Measurements from ENCODE around the gene ALOX12.

ALOX12 gene

DNA sequence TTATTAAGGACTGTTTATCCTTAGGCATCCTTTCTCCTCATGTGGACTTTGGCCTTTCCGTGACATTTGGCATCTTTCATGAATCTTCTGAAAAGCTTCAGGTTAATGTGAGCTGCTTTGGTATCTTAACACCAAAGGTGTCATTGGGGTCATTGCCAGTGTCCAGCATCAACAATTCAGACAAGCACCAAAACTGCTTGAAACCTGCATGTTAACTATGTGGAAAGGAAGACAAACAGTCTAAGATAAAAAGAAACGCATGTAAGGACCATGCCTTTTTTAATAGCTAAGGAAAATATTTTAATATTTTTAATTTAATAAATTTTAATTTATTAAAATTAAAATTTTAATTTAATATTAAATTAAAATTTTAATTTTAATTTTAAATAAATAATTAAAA is 7.9 kb downstream of the ALOX12 start:
- no peak for DNase-seq

DNA sequence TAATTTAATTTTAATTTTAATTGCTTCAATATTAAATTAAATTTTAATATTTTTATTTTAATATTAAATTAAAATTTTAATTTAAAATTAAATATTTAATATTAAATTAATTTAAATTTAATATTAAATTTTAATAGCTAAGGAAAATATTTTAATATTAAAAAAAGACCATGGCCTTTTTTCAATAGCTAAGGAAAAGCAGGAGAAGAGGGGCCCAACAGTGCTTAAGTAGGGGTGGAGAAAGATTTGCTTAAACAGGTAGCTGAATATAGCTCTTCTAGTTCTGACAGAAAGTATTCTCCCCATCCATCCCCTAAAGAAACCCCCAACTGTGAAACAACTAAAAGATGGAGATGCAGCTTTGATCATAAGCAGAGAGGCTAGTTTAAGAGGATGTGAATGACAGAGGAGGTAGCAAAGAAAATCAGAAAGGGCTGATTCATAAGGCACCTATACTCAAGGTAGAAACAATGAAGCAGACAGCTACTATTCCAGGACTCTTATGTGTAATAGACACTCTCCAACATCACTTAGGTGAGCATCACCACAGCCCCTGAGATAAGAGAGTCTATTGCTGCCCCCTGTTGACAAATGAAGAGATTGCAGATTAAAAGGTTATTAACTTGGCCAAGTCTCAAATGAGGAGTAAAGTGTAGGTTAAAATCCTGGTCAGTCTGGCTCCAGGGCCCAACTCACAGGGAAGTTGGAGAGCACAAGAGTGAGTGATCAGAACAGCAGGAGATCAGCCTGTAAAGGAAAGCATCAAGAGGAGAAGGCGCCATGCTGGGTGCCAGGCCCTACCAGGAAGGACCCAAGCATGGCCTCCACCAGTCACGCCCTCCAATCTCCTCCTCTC is 8.8 kb downstream of the ALOX12 start:
- peak; percentile 80 for DNase-seq

DNA sequence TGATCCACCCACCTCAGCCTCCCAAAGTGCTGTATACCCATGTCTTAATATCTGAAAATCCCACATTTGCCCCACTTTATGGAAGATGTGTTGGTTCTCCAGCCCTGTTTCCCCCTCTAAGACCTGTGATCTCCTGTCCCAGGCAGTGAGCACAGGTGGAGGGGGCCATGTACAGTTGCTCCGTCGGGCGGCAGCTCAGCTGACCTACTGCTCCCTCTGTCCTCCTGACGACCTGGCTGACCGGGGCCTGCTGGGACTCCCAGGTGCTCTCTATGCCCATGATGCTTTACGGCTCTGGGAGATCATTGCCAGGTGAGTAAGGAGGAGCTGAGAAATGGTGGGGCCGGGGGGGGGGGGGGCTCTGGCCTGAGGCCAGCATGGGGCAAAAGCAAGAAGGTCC is 9.9 kb downstream of the ALOX12 start:
- DNase-seq: no peak

DNA sequence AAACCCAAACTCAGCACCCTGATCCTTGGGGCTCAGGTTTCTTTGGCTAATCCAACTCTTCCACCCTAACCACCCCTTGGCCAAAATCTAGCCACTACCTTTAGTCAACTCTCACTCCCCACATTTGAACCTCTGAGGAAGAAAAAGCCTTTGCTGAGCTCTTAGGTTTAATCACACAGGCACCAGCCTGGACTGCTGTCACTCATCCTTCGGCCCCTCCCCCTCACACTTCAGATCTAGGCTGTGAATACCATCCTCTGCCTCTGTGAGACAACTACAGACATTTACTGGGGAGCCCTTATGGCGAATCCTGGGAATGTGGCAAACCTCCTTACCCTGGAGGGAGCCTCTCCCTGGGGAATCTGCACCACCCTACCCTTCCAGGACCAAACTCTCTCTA is 11.3 kb downstream of the ALOX12 start:
- no peak for DNase-seq

DNA sequence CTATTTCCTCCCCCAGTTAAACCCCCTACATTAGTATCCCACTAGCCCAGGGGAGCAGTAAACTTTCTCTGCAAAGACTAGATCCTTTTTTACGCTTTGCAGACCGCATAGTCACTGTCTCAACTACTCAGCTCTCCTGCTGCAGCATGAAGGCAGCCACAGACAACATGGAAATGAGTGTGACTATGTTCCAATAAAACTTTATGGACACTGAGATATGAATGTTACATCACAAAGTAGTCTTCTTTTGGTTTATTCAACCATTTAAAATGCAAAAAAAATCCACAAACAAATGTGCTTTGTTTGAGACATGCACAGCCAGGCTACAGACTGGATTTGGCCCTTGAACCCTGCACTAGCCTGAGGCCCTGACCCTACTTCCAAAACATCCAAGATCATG is 14.7 kb downstream of the ALOX12 start:
- DNase-seq: no peak

DNA sequence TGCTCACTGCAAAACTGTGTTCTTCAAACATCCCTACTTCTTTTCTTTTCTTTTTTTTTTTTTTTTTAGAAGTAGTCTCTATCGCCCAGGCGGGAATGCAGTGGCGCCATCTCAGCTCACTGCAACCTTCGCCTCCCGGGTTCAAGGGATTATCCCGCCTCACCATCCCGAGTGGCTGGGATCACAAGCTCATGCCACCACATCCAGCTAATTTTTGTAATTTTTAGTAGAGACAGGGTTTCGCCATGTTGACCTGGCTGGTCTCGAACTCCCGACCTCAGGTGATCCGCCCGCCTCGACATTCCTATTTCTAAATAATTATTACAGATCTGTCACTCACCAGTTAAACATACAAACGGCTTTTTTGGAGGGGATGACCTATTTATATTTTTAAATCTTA is 15.6 kb downstream of the ALOX12 start:
- DNase-seq: no peak

DNA sequence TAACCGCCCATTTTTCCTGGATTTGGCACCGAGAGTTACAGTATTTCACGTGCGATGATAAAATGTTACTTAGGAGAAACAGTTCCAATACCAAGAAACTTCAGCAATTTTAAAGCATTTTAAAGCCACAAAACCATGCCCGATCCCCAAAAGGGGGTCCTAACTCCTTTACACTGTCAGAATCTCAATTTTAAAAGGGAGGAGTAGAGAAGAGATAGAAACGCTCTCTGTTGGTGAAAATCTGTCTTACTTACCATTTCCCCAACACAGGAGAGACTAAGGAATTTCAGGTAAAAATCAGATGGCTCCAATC is 16.0 kb downstream of the ALOX12 start:
- no peak for DNase-seq

DNA sequence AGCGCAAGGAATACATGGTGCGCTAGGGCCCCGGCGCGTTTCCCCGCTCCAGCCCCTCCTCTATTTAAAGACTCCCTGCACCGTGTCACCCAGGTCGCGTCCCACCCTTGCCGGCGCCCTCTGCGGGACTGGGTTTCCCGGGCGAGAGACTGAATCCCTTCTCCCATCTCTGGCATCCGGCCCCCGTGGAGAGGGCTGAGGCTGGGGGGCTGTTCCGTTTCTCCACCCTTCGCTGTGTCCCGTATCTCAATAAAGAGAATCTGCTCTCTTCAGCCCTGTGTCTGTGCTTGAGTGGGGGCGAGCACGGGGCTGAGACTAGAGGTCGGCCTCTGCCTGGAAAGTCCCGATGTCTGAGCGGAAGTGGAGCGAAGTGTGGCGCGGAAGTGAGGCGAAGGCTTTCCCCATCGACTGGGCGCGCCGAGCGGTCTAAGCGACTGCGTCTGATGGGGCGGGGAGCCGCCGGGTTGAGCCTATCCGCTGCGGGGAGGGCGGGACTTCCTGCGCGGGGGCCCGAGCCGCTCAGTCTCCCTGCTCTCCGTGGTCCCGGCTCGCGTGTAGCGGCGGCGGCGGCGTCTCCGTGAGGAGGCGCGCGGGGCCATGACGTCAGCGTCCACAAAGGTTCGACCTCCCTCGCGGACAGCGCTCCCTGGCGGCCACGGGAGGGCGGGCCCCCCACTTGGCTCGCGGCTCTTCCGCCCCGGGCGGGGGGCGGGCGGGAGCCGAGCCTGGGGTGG is 18.6 kb downstream of the ALOX12 start:
- DNase-seq: peak; percentile 93

DNA sequence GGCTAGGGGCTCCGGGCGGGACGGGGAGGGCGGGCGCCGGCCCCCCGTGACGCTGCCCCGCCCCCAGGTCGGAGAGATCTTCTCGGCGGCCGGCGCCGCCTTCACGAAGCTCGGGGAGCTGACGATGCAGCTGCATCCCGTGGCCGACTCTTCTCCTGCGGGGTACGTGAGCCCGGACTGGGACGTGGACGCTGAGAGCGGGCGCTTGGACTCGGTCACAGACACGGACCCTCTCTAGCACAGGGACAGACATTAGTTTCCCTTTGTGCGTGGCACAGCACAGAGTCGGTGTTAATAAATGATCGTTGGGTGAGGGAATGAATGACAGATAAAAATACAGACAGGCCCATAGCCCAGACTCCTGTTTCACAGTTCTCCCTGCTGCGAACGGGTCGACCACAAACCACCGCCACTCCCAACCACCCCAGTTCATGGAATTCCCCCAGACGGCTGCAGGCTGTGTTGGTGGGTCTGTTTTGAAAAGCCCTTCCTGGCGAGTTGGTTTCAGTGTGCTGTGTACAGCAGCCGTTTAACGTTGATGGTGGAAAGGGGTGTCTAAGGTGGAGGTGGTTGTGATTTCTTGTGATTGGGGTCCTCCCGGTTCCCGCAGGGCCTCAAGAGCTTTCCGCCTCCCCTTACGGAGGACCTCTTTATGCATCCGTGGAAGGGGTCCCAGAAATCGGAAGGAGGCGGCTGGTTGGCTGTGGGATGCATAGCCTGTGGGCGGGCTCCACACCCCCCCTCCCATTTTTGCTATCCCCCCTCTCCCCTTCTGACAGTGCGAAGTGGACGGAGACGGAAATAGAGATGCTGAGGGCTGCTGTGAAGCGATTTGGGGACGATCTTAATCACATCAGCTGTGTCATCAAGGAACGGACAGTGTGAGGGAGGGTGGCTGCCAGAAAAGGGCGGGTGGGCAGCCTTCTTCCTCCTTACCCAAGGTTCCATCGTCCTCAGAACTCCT is 19.4 kb downstream of the ALOX12 start:
- no peak for DNase-seq

DNA sequence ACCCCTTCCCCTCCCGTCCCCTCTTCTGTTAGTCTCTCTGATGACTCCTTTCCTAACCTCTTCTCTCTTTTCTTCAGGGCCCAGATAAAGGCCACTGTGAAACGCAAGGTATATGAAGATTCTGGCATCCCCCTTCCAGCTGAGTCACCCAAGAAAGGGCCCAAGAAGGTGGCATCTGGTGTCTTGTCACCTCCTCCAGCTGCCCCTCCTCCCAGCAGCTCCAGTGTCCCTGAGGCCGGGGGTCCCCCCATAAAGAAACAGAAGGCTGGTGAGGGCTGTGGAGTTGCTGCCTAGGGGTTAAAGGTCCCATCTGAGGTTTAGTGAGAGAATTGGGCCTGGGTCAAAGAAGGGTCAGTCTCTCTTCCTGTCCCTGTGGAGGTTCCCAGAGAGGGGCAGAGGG is 20.6 kb downstream of the ALOX12 start:
- no peak for DNase-seq

DNA sequence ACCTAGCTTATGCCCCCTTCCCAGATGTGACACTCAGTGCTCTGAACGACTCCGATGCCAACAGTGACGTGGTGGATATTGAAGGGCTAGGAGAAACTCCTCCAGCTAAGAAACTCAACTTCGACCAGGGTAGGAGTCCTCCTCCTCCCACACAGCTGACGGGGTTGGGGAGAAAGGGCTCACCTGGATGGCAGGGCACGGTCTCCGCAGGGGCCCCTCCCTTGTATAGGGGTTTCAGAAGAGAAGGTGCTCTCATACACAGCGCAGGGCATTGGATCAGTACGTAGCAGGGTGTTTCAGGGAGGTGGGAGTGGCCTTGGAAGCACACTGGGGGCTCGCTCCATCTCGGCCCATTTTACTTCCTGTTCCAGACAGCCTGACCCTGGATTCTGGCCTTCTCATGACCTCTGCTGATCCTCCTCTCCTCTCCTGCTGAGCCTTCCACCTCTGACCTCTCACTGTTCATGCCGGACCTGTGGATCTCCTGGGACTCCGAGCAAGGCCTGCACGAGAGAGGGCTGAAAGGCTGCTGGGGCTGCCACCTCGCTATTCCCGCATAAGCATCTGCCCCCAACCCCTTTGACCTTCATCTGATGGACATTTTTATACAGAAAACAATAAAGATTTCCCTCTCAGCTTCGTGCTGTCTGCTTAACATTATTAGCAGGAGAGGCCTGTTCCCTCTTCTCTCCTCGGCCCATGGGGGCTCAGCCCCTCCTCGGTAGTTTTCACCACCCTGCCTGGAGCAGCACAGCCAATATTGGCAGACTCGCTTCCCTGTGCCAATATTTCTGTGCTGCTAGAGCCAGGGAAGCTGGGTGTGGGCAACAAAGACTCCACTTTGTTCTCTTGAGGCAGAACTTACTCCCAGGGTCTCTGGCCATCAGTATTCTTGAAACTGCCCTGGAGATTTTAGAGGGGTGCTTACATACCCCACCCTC is 21.3 kb downstream of the ALOX12 start:
- DNase-seq: no peak

DNA sequence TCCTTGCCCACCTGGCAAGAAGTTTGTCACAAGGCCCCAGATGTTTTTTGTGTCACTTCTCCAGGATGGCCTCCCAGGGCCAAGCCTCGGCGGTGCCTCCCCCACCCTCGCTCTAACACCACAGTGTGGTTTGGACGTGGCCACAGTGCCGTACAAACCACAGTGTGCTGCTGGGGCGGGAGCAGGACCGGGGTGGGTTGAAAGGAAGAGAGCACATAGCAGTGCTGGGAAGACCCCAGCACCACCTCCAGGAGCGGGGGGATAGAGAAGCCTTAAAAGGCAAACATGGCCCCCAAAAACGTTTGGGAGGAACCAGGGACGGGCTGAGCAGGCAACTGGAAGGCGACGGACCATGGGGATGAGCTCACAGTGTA is 22.0 kb downstream of the ALOX12 start:
- DNase-seq: no peak

DNA sequence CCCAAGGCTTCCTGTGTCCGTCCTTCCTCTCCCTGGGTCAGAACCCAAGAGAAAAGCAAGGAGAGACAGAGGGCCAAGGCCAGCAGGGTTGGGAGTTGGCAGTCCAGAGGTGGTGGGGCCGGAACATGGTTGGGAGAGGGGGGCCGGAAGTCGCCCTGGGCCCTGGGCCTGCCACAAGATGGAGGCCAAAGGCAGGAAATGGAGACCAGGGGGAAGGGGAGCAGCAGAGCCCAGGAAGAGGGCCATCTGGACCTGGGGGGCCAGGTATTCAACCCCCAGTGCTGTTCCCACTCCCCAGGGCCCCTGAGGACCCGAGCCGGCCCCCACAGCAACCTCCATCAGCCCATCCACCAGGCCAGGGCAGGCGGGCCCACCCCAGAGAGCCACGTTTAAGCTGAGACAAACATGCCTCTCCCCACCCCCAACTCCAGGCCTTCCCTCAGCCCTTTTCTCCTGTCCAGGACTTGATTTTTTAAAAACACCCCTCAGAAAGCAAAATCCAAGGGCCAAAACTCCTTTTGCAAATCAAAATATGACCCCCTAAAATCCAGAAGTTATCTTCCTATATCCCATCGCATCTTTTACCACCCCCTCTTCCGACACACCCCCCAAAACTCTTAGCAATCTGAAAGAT is 22.6 kb downstream of the ALOX12 start:
- peak; percentile 54 for DNase-seq

DNA sequence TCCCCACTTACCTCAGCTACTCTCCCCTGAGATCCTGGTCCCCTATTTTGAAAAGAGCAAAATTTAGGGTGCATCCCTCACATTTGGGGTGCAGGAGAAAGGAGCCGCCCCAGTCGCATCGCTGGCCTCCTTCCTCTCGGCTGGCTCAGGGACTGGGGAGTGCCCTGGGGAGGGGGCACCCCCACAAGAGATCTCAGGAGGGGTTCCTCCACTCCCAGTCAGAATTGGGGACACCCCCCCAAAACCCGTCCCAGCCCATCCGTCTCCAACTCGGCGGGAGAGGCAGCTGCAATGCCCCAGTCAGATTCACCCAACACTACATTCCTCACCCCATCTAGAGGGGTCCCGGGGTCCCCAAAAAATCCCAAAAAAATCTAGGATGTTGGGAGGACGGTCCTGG is 23.5 kb downstream of the ALOX12 start:
- no peak for DNase-seq

DNA sequence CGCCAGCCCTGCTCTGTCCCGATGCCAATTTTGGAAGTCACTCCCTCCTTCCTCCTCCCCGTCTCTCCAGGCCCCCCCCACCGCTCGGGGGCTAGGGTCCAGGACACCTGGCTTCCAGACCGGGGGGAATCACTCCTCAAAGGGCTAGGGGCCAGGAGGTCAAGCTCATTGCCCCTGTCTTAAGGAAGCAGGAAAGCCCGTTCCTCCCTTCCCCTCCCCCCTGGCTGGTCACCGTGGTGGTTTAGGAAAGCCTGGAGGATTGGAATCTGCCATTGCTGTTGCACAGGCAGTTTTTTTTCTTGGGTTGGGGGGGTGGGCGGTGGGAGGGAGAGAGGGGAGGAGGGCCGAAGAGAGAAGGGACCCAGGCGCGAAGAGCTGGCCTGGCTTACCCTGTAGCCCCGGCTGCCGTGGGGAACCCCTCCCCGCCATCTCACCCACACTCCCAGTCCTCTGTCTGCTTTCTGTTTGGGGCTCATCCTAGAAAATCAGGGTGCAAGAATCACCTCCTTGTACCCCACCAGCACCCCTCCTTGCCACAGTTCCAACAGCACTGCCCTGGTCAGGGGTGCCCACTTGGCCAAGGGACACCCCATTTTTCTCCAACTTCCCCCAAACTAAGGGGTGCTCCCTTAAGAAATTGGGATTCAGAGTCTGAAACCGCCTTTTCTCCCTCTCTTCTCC is 24.1 kb downstream of the ALOX12 start:
- peak; percentile 45 for DNase-seq

DNA sequence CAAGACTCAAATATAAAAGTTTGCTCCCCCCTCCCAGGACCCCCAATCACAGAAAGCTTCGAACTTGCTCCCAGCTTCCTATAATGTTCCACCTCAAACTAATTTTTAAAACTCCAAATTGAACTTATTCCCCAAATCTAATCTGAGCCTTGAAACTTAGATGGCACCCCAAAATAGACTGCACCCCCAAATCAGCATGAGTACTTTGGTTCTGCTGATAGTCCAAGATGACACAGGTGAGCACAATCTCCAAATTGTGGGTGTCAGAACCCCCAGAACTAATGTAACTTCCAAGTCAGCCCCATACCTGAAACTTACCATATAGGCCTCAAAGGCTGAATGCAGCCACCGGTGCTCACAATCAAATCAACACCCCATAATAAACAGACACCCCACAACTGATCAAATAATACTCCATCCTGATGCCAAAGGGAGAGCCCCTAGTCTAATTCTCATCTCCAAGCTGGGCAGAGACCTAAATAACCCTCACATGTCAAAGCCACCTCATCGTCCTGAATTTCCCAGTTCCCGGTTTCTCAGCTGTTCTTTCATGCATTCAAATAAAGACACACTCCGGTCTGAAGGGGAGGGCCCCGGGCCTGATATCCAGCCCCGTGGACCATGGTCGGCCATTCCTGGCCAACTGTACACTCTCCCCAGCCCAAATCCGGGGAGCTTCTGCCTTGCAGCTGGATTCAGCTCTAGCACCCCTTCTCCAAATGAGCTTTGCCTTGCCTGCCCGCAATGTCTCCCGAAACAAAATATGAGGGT is 25.2 kb downstream of the ALOX12 start:
- peak; percentile 53 for DNase-seq

DNA sequence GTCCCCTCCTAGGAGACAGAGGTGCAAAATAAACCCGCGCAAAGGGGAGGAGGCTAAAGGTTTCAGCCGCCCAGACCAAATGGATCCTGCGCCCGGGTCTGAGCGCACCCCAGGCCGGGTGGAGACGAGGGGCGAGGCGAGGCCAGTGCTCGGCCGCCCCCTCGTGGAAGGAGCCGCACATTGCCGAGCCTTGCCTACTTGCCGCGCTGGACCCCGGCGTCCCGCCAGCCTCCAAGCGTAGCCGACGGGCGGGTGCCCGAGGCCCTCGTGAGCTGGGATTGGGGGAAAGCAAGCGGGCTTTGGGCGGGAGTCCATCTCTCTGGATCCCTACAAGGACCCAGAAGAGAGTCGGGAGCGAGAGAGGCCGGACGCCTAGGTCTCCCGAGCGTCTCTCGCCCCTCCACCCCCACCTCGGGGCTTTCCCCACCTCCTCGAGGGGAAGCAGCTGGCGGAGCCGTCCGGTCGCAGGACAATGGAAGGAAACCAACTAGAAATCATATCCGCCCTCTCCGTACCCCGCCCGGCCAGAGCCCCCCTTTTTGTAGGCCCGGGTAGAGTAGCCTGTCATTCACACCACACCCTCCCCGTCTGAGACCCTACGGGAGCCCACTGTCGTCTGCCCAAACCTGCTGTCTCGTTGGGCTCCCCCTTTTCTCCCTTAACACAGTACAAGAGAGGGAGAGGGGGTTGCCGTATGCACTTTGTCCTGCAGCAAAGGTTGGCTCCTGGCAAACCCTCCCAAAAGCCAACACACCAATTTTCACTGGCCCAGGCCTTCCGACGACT is 26.3 kb downstream of the ALOX12 start:
- DNase-seq: peak; percentile 70

DNA sequence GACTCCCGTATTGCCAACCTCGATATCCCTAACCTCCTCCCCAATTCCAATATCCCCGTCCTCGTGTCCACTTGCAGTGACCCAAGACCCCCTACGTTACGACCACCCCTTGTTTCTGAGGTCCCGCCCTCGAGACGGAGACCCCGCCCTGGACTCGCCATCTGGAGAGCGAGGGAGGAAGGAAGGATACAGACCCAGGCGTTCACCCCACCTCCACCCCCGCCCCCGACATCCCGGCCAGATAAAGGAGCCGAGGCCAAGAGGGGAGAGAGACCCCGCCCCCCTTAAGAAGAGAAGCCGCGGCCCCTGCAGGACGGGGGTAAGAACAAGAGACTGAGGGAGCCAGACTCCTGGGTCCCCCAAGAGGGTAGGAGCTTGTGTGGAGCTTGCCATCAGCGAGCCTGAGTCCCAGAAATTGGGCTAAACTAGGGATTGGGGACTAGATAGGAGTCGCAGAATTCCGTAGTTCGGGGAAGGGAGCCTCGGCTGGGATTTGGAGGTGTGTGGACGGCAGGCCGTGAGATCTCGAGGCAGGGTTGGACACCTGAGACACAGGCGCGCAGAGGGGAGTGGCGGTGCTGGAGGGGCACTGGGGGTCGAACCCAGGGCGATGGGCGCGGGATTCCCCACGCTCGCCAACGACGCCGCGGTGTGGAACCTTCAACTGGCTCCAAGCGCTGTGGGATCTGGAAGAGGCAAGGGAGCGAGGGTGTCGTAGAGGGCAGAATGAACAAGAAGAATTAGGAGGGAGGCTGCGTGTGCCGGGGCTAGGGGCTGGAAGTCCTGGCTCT is 27.1 kb downstream of the ALOX12 start, which contains the start of gene BCL6B:
Gene BCL6B (plus strand): TSS at position 270 of the 791 bp plus-strand sequence. CDS start 622 bp downstream, outside the sequence.
- DNase-seq: no peak
